Measurements from ENCODE around the gene ZC2HC1C.

Gene ZC2HC1C

DNA sequence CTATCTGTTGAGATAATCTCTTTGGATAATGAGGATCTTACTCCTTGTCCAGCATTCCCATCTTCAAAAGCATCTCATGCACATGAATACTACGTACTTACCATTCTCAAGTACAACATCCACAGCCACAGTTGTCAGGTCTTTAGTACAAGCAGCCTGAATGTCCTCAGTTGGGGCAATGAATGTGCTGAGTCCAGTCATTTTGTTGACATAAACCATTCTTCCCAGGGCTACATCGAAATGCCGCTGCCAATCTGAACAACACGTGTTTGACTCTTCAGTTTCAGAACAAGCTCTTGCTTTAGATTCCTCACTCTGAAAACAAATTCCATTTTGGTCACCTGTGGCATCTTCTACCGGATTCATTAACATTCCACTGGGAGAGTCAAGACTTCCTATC lies 23.2 kb upstream of the ZC2HC1C start:
- Histone ChIP-seq H4K20me1 (ENCODE audit: insufficient read depth, low read length) (peaks cover 5% of the 10 kb centered on the region; the same call in 1 of the 2 replicates), H3K9ac (ENCODE audit: low read depth, low read length) (no peak overlapping the region), H3K79me2 (ENCODE audit: insufficient read depth, low read length) (peaks cover 77% of the 10 kb centered on the region), H3K27me3 (ENCODE audit: insufficient read depth, low read length, poor library complexity) (no peaks in the 10 kb centered on the region), H3K4me2 (ENCODE audit: insufficient read depth, low read length) (peak overlapping the region; percentile 14; the same call in 1 of the 2 replicates), H2AFZ (ENCODE audit: low read depth, low read length) (no peak overlapping the region), H3K9me3 (ENCODE audit: insufficient read depth, low read length, severe bottlenecking) (no peaks in the 10 kb centered on the region), H3K27ac (ENCODE audit: low read length) (no peak overlapping the region), H3K4me3 (ENCODE audit: low read depth in 1 of 2, low read length in 2 of 2) (no peak overlapping the region), H3K4me1 (ENCODE audit: insufficient read depth, low read length) (peaks cover 49% of the 10 kb centered on the region), H3K36me3 (ENCODE audit: insufficient read depth, low read length) (peaks cover 33% of the 10 kb centered on the region)
- DNase-seq (no peak), ATAC-seq (ENCODE audit: insufficient read depth, low read depth) (no peak)
- no peak for TF ChIP-seq EZH2 (IDR thresholded peaks at IDR 0.05; ENCODE audit: borderline replicate concordance, low read depth, low read length, severe bottlenecking)
- TF ChIP-seq, protein P1, sequence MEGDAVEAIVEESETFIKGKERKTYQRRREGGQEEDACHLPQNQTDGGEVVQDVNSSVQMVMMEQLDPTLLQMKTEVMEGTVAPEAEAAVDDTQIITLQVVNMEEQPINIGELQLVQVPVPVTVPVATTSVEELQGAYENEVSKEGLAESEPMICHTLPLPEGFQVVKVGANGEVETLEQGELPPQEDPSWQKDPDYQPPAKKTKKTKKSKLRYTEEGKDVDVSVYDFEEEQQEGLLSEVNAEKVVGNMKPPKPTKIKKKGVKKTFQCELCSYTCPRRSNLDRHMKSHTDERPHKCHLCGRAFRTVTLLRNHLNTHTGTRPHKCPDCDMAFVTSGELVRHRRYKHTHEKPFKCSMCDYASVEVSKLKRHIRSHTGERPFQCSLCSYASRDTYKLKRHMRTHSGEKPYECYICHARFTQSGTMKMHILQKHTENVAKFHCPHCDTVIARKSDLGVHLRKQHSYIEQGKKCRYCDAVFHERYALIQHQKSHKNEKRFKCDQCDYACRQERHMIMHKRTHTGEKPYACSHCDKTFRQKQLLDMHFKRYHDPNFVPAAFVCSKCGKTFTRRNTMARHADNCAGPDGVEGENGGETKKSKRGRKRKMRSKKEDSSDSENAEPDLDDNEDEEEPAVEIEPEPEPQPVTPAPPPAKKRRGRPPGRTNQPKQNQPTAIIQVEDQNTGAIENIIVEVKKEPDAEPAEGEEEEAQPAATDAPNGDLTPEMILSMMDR (IDR thresholded peaks at IDR 0.05; ENCODE audit: borderline replicate concordance, extremely low read depth, low read length, poor library complexity, severe bottlenecking): no peak

DNA sequence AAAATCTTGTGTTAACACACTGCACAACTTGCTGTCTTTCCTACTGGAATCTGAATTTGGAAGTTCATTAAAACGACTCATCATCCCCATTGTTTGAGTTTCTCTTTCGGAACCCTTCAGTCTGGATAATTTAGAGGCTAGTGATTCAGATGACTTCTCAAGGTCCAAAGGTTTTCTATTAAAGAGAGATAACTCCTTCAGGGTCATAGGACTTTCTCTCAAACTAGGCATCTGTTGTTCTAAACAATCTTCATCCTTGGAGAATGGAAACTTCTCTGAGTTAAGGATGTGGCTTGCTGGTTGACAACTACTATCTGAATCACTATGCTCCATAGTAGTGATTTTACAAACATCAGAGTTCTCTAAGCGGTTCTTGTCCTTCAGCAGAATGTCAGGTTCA lies 22.5 kb upstream of the ZC2HC1C start:
- Histone ChIP-seq H3K36me3 (ENCODE audit: insufficient read depth, low read length) (peaks cover 27% of the 10 kb centered on the region), H2AFZ (ENCODE audit: low read depth, low read length) (no peak overlapping the region), H3K79me2 (ENCODE audit: insufficient read depth, low read length) (peaks cover 79% of the 10 kb centered on the region), H3K27ac (ENCODE audit: low read length) (no peak overlapping the region), H3K4me1 (ENCODE audit: insufficient read depth, low read length) (peaks cover 55% of the 10 kb centered on the region), H3K4me3 (ENCODE audit: low read depth in 1 of 2, low read length in 2 of 2) (no peak overlapping the region), H3K9me3 (ENCODE audit: insufficient read depth, low read length, severe bottlenecking) (no peaks in the 10 kb centered on the region), H3K27me3 (ENCODE audit: insufficient read depth, low read length, poor library complexity) (no peaks in the 10 kb centered on the region), H3K9ac (ENCODE audit: low read depth, low read length) (no peak overlapping the region), H3K4me2 (ENCODE audit: insufficient read depth, low read length) (0 out of 2 replicates have a peak overlapping the region, but pooled peaks have one; percentile 14), H4K20me1 (ENCODE audit: insufficient read depth, low read length) (peaks cover 2% of the 10 kb centered on the region; the same call in 1 of the 2 replicates)
- DNase-seq (no peak), ATAC-seq (ENCODE audit: insufficient read depth, low read depth) (no peak)
- TF ChIP-seq, protein P1 (IDR thresholded peaks at IDR 0.05; ENCODE audit: borderline replicate concordance, extremely low read depth, low read length, poor library complexity, severe bottlenecking): no peak
- no peak for TF ChIP-seq EZH2 (IDR thresholded peaks at IDR 0.05; ENCODE audit: borderline replicate concordance, low read depth, low read length, severe bottlenecking)

DNA sequence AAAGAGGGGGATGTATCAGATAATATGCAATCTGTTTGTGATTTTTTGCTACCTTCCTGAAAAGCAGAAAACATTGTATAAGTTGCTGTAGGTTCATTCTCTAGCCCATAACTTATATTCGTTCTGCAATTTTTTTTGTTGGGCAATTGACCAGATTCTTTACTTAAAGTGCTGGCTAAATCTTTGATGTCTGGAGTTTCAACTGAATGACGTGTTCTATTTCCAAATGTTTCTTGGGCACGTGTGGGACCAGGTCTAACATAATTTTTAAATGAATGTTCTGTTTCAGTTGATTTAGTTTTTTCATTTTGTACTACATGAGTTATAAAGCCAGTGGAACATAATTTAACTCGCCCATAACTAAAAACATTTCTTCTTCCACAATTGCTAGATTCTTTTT lies 21.9 kb upstream of the ZC2HC1C start:
- H3K27me3 ChIP-seq (ENCODE audit: insufficient read depth, low read length, poor library complexity): no peaks in the 10 kb centered on the region
- no peak overlapping the region for H3K27ac ChIP-seq (ENCODE audit: low read length)
- H3K4me2 ChIP-seq (ENCODE audit: insufficient read depth, low read length): no peak overlapping the region
- no peak overlapping the region for H3K9ac ChIP-seq (ENCODE audit: low read depth, low read length)
- H3K4me3 ChIP-seq (ENCODE audit: low read depth in 1 of 2, low read length in 2 of 2): no peak overlapping the region
- no peaks in the 10 kb centered on the region for H3K9me3 ChIP-seq (ENCODE audit: insufficient read depth, low read length, severe bottlenecking)
- ATAC-seq (ENCODE audit: insufficient read depth, low read depth) (no peak), DNase-seq (no peak)
- peaks cover 2% of the 10 kb centered on the region; the same call in 1 of the 2 replicates for H4K20me1 ChIP-seq (ENCODE audit: insufficient read depth, low read length)
- TF ChIP-seq, protein P1 (IDR thresholded peaks at IDR 0.05; ENCODE audit: borderline replicate concordance, extremely low read depth, low read length, poor library complexity, severe bottlenecking): no peak
- TF ChIP-seq EZH2 (IDR thresholded peaks at IDR 0.05; ENCODE audit: borderline replicate concordance, low read depth, low read length, severe bottlenecking): no peak
- H3K79me2 ChIP-seq (ENCODE audit: insufficient read depth, low read length): peaks cover 76% of the 10 kb centered on the region
- H3K36me3 ChIP-seq (ENCODE audit: insufficient read depth, low read length): peaks cover 21% of the 10 kb centered on the region
- peaks cover 55% of the 10 kb centered on the region for H3K4me1 ChIP-seq (ENCODE audit: insufficient read depth, low read length)
- H2AFZ ChIP-seq (ENCODE audit: low read depth, low read length): no peak overlapping the region

Data from DND-41 (cell line).